HG02763 (cell line): Measurements from ENCODE around the gene PTBP3.
"Not testable (repeated sequence)": the region's sequence is repeated elsewhere in the genome, so short reads cannot be mapped to it uniquely, and the experiment has no call there.

Experiments
- ATAC-seq: cut with Tn5 transposase; IDR thresholded peaks from one replicate; pipeline ENCODE4 v1.9.1; 2021; ENCODE audit warnings: mild to moderate bottlenecking, moderate library complexity; ENCODE audit not compliant: unreplicated experiment

PTBP3 gene

DNA sequence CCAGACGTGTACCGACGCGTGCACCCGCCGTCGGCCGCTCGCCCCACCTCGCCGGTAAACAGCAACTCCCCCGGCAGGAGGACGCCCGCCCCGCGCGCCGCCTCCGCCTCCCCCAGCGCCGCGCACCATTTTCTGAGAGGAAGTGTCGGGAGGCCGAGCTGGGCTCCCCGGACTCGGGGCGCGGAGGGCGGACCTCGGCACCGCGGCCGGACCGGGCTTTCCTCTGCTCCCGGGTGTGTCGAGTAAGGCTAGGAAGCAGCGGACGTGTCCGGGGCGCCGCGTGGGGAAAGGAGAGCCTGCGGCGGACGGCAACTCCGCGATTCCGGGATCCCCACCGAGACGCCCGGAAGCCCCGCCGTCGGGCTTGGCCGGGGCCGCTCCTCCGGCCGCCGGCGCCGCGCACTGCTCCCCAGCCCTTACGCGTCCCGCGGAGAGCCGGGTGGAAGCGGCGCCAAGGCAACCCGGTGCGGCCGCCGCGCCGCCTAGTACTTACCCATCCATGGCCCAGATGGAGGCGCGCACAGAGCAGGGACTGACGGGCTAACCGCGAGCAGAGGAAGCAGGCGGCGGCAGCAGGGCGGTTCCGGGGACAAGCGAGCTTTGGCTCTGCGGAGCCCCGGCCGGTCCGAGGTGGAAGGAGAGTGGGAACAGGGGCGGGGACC, at the start of gene PTBP3:
Gene PTBP3 (minus strand): TSS at position 643 of the 662 bp plus-strand sequence. CDS start 35,754 bp downstream, outside the sequence.
- ATAC-seq: peak; percentile 55

DNA sequence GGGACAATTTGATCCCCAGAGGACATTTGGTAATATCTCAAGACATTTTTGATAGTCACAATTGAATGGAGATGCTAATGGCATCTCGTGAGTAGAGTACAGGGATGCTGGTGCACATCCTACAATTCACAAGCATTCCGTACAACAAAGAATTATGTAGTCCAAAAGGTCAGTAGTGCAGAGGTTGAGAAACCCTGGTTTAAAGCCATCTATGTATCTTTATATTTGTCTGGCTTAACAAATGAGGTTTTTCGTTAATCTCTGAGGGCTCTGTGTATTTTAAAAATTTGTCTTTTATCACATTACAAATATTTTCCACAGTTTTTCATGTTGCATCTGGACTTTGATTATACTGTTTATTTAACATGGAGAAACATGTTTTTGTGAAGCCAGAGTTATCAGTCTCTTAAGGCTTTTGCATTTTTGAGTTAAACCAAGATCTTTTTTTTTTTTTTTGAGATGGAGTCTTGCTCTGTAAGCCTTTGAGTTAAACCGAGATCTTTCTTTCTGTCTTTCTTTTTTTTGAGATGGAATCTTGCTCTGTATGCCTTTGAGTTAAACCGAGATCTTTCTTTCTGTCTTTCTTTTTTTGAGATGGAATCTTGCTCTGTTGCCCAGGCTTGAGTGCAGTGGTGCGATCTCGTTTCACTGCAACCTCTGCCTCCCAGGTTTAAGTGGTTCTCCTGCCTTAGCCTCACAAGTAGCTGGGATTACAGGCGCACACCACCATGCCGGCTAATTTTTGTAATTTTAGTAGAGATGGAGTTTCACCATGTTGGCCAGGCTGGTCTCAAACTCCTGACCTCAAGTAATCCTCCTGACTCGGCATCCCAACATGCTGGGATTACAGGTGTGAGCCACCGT, 49.3 kb upstream of the PTBP3 start:
- no peak for ATAC-seq

GRCh38 chr9:112382066-112382465, 48.6 kb upstream of the PTBP3 start:
- no peak for ATAC-seq

- ATAC-seq: no peak
Observed at GRCh38 chr9:112380825-112381221, 47.4 kb upstream of the PTBP3 start.

- ATAC-seq: peak; percentile 24
Observed at GRCh38 chr9:112380102-112380824, 46.8 kb upstream of the PTBP3 start, which contains the start of gene HSDL2. Gene HSDL2, plus strand, starts transcription at chr9:112380108. Its CDS starts 56 bp downstream, at chr9:112380164.

GRCh38 chr9:112379177-112380101, 46.0 kb upstream of the PTBP3 start:
- peak; percentile 91 for ATAC-seq

DNA sequence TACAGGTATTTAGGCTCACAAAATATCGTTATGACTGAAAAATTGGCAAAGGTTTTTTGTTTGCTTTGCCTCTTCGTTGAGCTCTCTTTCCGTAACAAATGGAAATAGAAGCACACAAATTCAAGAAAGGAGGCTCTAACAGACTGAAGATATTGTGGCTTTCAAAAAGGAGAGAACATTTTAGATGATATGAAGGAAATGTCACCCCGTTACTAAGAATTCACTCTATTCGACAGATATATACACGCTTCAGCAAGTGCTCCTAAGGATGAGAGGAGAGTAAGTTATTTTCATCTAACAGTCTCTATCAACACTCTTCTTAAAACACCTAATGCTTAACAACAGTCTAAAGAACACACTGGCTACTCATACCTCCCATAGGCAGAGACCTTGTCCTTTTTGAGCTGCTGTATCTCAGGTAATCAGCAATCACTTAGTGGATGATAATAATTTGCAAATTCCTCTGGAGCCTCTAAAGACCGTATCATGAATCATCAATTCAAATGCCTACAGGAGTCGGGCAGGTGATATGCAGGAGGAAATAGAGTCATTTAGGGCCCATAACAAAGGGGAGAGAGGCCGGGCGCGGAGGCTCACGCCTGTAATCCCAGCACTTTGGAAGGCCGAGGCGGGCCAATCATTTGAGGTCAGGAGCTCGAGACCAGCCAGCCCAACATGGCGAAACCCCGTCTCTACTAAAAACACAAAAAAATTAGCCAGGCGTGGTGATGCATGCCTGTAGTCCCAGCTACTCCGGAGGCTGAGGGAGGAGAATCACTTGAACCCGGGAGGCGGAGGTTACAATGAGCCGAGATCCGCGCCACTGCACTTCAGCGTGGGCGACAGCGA, 45.1 kb upstream of the PTBP3 start:
- ATAC-seq: no peak

GRCh38 chr9:112377684-112378327, 44.4 kb upstream of the PTBP3 start:
- ATAC-seq: no peak

- no peak for ATAC-seq
Observed at GRCh38 chr9:112377087-112377486, 43.7 kb upstream of the PTBP3 start.

GRCh38 chr9:112375361-112375760, 41.9 kb upstream of the PTBP3 start:
- ATAC-seq: no peak

DNA sequence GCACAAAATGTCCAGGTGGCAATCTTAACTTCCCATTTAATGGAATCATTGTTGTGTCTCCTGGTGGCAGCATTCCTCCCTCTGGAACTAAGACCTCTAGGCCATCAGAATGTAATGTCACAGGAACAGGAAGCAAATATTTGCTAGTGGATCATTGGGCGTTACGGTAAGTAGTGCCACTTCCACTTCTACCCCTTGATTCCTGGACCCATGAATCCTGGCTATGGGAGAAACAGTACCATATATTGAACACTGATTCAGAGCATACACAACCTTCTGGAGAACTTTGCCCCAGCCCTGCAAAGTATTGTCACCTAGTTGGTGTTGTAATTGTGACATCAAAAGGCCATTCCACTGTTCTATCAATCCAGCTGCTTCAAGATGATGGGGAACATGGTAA, 40.8 kb upstream of the PTBP3 start:
- ATAC-seq: not testable (repeated sequence)

DNA sequence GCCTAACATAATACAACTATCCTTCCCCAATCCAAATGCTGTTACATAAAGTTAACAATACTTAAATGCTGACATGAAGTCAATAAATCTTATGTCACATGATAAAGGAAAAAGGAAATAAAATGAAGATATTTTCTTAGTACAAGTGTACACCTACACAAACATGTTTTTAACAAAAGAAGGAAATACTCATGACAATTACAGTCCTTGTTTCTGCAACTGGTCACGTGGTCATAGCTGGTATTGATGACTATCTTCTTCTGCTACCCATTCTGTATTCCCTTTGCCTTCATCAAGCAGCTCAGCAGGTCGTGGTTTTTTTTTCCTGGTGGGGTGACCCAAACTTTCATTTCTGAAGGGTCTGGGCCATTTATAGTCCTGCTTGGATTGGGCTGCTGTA, 40.2 kb upstream of the PTBP3 start:
- not testable (repeated sequence) for ATAC-seq

DNA sequence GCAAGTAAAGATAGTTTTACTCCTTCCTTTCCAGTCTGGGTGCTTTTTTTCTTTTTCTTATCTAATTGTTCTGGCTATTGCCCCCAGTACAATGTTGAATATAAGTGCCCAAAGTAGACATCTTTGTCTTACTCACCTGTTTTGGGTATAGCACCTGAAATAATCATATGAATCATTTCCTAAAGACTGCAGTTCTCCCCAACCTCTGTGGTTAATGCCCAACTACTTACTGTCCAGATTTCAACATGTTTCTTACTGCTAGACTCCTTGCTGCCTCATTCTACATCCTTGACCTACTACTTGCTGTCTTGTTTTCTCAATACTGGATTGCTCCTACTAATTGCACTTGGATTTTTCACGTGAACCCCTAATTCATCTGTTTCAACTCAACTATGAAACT, 37.6 kb upstream of the PTBP3 start:
- ATAC-seq: no peak

DNA sequence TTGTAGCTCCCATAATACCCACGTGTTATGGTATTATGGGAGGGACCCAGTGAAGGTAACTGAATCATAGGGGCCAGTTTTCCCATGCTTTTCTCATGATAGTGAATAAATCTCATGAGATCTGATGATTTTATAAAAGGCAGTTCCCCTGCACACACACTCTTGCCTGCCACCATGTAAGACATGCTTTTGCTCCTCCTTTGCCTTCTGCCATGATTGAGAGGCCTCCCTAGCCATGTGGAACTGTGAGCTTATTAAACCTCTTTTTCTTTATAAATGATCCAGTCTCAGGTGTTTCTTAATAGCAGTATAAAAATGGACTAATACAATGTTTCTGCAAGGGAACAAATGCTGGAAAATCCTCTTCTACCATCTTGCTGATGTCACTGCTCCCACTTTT, 36.4 kb upstream of the PTBP3 start:
- ATAC-seq: no peak

DNA sequence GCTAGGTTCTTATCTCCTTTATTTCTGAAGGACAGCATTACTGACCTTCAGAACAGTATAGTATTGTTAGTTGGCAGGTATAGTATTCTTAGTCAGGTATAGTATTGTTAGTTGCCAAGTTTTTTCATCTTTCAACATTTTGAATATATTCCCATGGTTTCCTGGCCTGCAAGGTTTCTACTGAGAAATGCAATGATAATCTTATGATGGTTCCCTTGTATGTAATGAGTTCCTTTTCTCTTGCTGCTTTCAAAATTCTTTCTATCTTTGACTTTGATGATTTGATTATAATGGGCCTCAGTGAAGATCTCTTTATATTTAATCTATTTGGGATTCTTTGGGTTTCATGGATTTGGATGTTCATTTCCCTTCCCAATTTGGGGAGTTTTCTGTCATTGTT, 34.0 kb upstream of the PTBP3 start:
- no peak for ATAC-seq

DNA sequence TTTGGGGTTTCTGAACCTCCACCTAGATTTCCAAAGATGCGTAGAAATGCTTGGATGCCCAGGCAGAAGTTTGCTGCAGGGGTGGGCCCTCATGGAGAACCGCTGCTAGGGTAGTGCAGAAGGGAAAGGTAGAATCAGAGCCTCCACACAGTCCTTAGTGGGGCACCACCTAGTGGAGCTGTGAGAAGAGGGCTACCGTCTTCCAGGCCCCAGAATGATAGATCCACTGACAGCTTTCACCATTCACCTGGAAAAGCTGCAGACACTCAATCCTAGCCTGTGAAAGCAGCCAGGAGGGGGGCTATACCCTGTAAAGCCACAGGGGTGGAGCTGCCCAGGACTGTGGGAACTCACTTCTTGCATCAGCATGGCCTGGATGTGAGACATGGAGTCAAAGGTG, 33.2 kb upstream of the PTBP3 start:
- ATAC-seq: no peak

GRCh38 chr9:112365257-112365656, 31.8 kb upstream of the PTBP3 start:
- ATAC-seq: not testable (repeated sequence)

DNA sequence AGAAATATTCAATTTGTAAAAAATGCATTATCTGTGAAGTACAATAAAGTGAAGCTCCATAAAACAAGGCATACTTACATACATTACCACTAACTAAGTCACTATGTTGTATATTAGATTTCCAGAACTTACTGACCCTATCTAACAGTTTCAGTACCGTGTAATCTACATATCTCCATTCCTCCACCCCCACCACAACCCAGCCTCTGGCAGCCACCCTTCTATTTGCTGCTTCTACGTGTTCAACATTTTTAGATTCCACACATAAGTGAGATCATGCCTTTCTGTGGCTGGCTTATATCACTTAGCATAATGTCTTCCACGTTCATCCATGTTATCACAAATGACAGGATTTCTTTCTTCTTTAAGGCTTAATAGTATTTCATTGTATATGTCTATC, 31.3 kb upstream of the PTBP3 start:
- ATAC-seq: no peak

DNA sequence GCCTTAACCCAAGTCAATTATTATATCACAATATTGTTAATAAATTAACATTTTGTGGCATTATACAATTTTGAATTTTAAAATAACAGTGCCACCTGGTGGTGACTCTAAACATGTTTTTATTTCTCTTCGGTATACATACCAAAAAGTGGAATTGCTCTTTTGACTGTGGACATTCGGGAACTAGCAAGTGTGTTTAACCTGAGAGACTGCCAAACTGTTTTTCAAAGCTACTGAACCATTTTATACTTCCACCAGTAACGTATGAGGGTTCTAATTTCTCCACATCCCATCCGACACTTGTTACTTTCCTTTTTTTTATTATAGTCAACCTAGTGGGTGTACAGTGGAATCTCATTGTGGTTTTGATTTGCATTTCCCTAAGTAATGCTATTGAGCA, 28.2 kb upstream of the PTBP3 start:
- ATAC-seq: no peak
